Urinary bladder (tissue), 4 donors: ENCODE results near the gene CCK. TPM values are rescaled to one million over a fixed set of nuclear protein-coding genes. Genes with fewer than 3 reads are reported as not detected.

Source experiments
- DNase-seq: peaks from one replicate; pipeline ENCODE4 v3.0.0-alpha.2; 2015; ENCODE audit errors: extremely low spot score
- H3K27ac ChIP-seq: one replicate; pipeline ENCODE4 v1.5.1; 2013; ENCODE audit warnings: low read depth, mild to moderate bottlenecking, moderate library complexity
- H3K36me3 ChIP-seq: one replicate; pipeline ENCODE4 v1.6.1; 2013; ENCODE audit warnings: mild to moderate bottlenecking, moderate library complexity; ENCODE audit not compliant: insufficient read depth
- H3K4me1 ChIP-seq: one replicate; pipeline ENCODE4 v1.6.1; 2013; ENCODE audit warnings: mild to moderate bottlenecking, moderate library complexity; ENCODE audit not compliant: insufficient read depth
- H3K4me3 ChIP-seq: one replicate; pipeline ENCODE4 v1.5.1; 2013; ENCODE audit warnings: low read depth, low read length
- WGBS: extraction: QIAGEN DNeasy Blood & Tissue Kit; methylation state at CpG from one replicate; pipeline ENCODE4 v1.1.7; 2013; 5-methylcytosine and 5-hydroxymethylcytosine counted together
- polyA plus RNA-seq: library from polyadenylated mRNA; stranded (reverse); fragments of 200-250 nt; gene quantifications from one replicate; pipeline ENCODE4 v1.2.3, GENCODE V29; 2013
- small RNA-seq: library from RNA; depleted of rRNA; stranded (forward); fragments of <200 nt; gene quantifications from one replicate; pipeline ENCODE3, GENCODE V24; 2014
- total RNA-seq: library from RNA; depleted of rRNA; stranded (reverse); fragments of >200 nt; gene quantifications from one replicate; pipeline ENCODE4 v1.2.3, GENCODE V29; 2014
- donor health status: healthy with polysubstance abuse.
- donor health status: healthy.

CCK gene
- total and polyA plus RNA-seq, 2 donors, result not detected

DNA sequence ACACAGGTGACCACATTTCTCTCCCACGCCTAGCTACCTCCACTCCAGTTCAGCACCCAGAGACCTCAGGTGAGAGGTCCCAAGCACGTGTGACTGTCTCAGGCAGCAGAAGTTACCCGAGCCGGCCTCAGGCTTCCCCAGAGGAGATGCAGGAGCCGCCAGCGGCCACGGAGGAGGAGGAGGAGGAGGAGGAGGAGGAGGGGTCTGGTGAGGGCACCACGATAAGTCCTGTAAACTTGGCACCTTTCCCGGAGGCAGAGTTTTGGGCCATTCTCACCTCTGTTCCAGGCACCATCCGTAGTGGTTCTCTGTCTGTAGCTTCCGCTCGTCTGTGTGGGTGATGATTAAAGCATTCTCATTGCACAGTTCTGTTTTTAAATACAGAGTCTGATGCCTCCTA lies 56.1 kb downstream of the CCK start:
- H3K27ac ChIP-seq, result no peak overlapping the region
- no peaks in the 10 kb centered on the region for H3K4me1 ChIP-seq
- no peak for DNase-seq
- H3K36me3 ChIP-seq, result peaks cover 3% of the 10 kb centered on the region
- WGBS, result 65% methylated on average over 12 of the region's 12 CpGs
- no peak overlapping the region for H3K4me3 ChIP-seq

Small RNAs within 50 kb of the gene (small RNA-seq; reads per million reads assigned to genes)
- gene RNU4-78P, result not detected

Other genes with a start within 250 kb of the CCK start
- gene TRAK1, start 174.8 kb downstream of the CCK start, total RNA-seq, result 66.0 TPM
- 26.9 TPM for gene TRAK1, start 174.8 kb downstream of the CCK start, polyA plus RNA-seq
- not detected for gene LYZL4, start 144.4 kb upstream of the CCK start, total RNA-seq
- not detected for gene LYZL4, start 144.4 kb upstream of the CCK start, polyA plus RNA-seq
- gene VIPR1, start 236.5 kb upstream of the CCK start, total RNA-seq, result 5.2 TPM
- gene VIPR1, start 236.5 kb upstream of the CCK start, polyA plus RNA-seq, result 6.2 TPM